ENCODE measurements around the gene FLT3.
"Not testable (repeated sequence)": the region's sequence is repeated elsewhere in the genome, so short reads cannot be mapped to it uniquely, and the experiment has no call there.

Gene FLT3

DNA sequence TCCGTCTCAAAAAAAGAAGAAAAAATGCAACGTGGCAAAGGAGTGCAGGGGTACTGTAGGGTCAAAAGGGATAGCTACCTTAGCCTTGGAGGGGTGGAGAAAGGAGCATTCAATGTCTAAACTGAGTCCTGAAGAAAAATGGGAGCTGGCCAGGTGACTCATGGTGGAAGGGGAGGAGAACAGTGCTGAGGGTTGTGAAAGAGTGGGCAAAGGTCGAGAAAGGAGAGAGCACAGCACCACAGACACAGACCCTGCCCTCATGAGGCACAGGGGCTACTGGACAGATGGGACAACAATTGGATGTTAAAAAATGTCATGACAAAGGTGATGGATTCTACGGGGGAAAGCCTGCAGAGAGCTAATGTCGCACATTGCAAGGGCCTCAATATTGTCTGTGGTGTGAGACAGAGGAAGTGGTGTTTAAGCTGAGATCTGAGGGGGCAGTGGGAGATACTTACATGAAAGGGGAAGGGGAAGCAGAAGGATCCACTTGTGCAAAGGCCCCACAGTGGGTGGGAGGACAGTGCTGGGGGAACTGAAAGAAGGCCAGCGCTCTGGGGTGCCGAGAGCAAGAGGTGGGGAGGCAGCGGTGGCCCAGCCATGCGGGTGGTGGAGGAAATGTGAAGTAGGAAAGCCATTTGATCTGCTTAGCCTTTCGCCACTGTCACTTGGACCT, 69.0 kb downstream of the FLT3 start:
- TF ChIP-seq JUND (IDR thresholded peaks at IDR 0.05; ENCODE audit: low read depth), result no peak
- in situ Hi-C loops (cut with HindIII; ENCODE audit: low pct_unique_long_range_greater_than_20kb, low sequenced_read_pairs), result no loop called here

DNA sequence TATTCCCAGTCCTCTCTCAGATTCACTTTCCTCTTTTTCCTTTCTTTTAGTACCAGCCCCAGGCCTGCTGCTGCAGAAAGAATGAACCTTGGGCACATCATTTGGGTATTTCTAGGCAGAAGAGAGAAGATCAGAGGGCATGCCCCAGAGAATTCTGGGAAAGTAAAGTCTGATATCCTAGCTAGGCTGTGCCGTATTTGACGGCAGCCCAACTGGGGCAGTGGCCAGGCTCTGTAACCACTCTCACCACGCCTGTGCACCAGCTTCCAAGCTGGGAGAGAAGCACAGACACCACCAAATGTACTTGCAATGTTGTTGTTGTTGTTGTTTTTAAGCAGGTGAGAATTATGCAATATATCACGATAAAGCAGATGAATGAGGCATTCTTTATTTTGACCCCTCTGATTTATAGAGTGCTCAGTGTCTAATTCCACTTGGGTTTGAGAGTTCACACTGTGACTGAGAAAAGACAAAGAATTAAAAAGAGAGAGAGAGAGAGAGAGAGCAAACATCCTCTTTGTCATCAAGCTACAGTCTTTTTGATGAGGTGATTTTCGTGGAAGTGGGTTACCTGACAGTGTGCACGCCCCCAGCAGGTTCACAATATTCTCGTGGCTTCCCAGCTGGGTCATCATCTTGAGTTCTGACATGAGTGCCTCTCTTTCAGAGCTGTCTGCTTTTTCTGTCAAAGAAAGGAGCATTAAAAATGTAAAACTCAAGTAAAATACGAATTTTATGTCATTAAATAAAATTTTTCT, 72.6 kb downstream of the FLT3 start:
- DNase-seq (ENCODE audit: low read depth in 1 of 2, low spot score in 1 of 2), result no peak
- in situ Hi-C loops (cut with HindIII; ENCODE audit: low pct_unique_long_range_greater_than_20kb, low sequenced_read_pairs), result no loop called here
- TF ChIP-seq JUND (IDR thresholded peaks at IDR 0.05; ENCODE audit: low read depth), result no peak

More for the DNA sequence above, 69.0 kb downstream of the FLT3 start:
- no peak for DNase-seq (ENCODE audit: low read depth in 1 of 2, low spot score in 1 of 2)

- no peak for DNase-seq (ENCODE audit: low read depth in 1 of 2, low spot score in 1 of 2)
- in situ Hi-C loops (cut with HindIII; ENCODE audit: low pct_unique_long_range_greater_than_20kb, low sequenced_read_pairs), result no loop called here
- TF ChIP-seq JUND (IDR thresholded peaks at IDR 0.05; ENCODE audit: low read depth), result no peak
These were observed 73.3 kb downstream of the FLT3 start for GRCh38 chr13:28027071-28027470.

DNA sequence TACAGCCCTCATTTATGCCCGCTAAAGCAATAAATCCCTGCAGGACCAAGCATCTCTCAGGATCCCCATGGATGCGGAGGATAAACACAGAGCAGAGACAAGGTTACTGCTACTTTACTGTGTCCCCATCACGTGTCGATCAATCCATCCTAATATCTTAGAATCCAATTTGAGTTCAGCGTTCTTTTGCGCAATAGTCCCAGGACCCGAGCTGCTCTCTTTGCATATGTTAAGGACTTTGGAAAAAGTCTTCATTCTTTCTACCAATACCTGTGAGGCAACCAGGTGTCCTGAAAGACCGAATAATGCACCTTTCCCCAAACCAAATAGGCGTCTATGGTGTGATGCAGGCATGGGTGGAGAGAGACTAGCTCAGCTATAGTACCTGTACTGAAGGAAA, 73.9 kb downstream of the FLT3 start:
- no peak for DNase-seq (ENCODE audit: low read depth in 1 of 2, low spot score in 1 of 2)
- TF ChIP-seq JUND (IDR thresholded peaks at IDR 0.05; ENCODE audit: low read depth), result no peak
- in situ Hi-C loops (cut with HindIII; ENCODE audit: low pct_unique_long_range_greater_than_20kb, low sequenced_read_pairs), result no loop called here

DNA sequence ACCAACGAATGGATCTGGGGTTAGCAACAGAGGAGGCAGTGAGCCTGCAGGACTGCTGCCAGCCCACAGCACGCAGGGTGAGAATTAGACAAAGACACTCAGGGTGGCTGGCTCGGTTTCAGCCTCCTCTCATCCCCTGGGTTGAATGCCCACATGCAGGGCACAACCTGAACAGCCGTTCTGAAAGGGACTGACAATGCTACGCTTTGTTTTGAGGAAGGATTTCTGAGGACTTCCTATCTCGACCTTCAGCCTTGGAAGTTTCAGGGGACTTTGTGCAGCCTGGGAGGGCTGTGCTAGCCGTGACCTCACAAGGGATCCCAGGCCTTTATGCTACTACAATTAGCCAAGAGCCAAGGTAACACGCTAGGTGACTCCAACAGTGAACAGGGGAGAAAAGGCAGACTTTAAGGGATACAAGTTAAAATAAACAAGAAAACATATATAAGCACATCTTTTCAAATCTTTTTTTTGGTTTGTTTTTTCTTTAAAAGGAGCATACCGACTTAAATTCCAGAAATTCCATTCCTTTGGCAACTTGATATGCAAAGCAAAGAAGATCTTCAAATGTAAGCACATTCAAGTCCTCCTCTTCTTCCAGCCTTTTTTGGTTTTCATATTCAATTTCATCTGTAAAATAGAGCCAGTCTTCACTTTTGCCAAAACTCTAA, 77.4 kb downstream of the FLT3 start:
- in situ Hi-C loops (cut with HindIII; ENCODE audit: low pct_unique_long_range_greater_than_20kb, low sequenced_read_pairs), result no loop called here
- no peak for TF ChIP-seq JUND (IDR thresholded peaks at IDR 0.05; ENCODE audit: low read depth)
- DNase-seq (ENCODE audit: low read depth in 1 of 2, low spot score in 1 of 2), result no peak

- TF ChIP-seq JUND (IDR thresholded peaks at IDR 0.05; ENCODE audit: low read depth), result no peak
- in situ Hi-C loops (cut with HindIII; ENCODE audit: low pct_unique_long_range_greater_than_20kb, low sequenced_read_pairs), result no loop called here
- no peak for DNase-seq (ENCODE audit: low read depth in 1 of 2, low spot score in 1 of 2)
These were observed 86.1 kb downstream of the FLT3 start for GRCh38 chr13:28014301-28014700.

DNA sequence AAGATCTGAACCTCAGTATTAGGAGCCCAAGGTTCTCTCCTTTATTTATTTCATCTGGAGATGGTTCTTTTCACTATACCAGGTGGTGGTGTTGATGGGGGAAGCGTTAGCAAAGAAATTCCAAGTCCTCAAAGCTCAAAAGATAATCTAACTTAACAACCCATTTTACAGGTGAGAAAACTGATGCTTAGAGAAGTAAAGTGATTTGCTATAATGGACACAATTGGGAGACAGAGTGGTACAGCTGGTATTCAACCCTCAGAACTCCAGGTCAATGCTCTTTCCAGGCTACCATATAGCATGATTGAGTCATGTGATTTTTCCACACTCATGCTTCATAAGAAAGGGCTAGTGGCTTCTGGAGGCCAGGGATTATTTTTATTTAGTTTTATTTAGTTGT, 86.9 kb downstream of the FLT3 start:
- in situ Hi-C loops (cut with HindIII; ENCODE audit: low pct_unique_long_range_greater_than_20kb, low sequenced_read_pairs), result no loop called here
- no peak for DNase-seq (ENCODE audit: low read depth in 1 of 2, low spot score in 1 of 2)
- TF ChIP-seq JUND (IDR thresholded peaks at IDR 0.05; ENCODE audit: low read depth), result no peak

GRCh38 chr13:28012896-28013295, 87.5 kb downstream of the FLT3 start:
- in situ Hi-C loops (cut with HindIII; ENCODE audit: low pct_unique_long_range_greater_than_20kb, low sequenced_read_pairs), result no loop called here
- DNase-seq (ENCODE audit: low read depth in 1 of 2, low spot score in 1 of 2), result no peak
- no peak for TF ChIP-seq JUND (IDR thresholded peaks at IDR 0.05; ENCODE audit: low read depth)

GRCh38 chr13:28012383-28012782, 88.0 kb downstream of the FLT3 start:
- DNase-seq (ENCODE audit: low read depth in 1 of 2, low spot score in 1 of 2), result no peak
- in situ Hi-C loops (cut with HindIII; ENCODE audit: low pct_unique_long_range_greater_than_20kb, low sequenced_read_pairs), result no loop called here
- no peak for TF ChIP-seq JUND (IDR thresholded peaks at IDR 0.05; ENCODE audit: low read depth)

DNA sequence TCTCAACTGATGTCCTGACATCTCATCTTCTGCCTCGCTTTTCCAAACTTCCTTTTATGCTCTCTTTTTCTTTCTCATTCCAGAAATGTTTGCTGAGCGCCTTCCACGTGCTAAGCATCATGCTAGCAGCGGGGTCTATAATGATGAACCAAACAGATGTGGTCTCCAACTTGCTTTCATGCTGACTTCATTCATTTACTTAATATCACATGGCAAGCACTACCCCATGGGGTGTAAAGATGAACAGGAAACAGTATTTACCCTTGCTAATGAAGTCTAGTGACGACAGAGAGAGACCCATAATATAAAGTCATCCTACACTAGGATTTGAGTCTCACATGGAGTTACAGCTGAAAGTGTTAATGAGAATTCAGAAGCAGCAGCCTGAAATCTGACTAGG, 90.3 kb downstream of the FLT3 start:
- DNase-seq (ENCODE audit: low read depth in 1 of 2, low spot score in 1 of 2), result no peak
- in situ Hi-C loops (cut with HindIII; ENCODE audit: low pct_unique_long_range_greater_than_20kb, low sequenced_read_pairs), result no loop called here
- no peak for TF ChIP-seq JUND (IDR thresholded peaks at IDR 0.05; ENCODE audit: low read depth)

DNA sequence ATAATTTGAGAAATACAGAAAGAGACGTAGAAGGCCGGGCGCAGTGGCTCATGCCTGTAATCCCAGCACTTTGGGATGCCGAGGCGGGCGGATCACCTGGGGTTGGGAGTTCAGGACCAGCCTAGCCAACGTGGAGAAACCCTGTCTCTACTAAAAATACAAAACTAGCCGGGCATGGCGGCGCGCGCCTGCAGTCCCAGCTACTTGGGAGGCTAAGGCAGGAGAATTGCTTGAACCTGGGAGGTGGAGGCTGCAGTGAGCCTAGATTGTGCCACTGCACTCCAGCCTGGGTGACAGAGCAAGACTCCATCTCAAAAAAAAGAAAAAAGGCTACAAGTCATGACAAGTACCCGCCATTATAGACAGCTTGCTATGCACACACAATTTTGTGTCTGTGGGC, 95.4 kb downstream of the FLT3 start:
- in situ Hi-C loops (cut with HindIII; ENCODE audit: low pct_unique_long_range_greater_than_20kb, low sequenced_read_pairs), result not testable (repeated sequence)

GRCh38 chr13:28002886-28003698, 97.3 kb downstream of the FLT3 start:
- in situ Hi-C loops (cut with HindIII; ENCODE audit: low pct_unique_long_range_greater_than_20kb, low sequenced_read_pairs), result no loop called here

More for the DNA sequence above, 95.4 kb downstream of the FLT3 start:
- not testable (repeated sequence) for DNase-seq (ENCODE audit: low read depth in 1 of 2, low spot score in 1 of 2)

More at GRCh38 chr13:28002886-28003698, 97.3 kb downstream of the FLT3 start:
- TF ChIP-seq JUND (IDR thresholded peaks at IDR 0.05; ENCODE audit: low read depth), result no peak
- DNase-seq (ENCODE audit: low read depth in 1 of 2, low spot score in 1 of 2), result no peak
